GM10266 (cell line): ENCODE data around the gene PLXND1.
"Not testable (repeated sequence)": the region's sequence is repeated elsewhere in the genome, so short reads cannot be mapped to it uniquely, and the experiment has no call there.

Source experiments
- DNase-seq: peaks from one replicate; pipeline ENCODE4 v3.0.0; 2012; ENCODE audit errors: extremely low spot score
- TF ChIP-seq, protein P1 (sequence below): IDR thresholded peaks from 2 replicates; pipeline ENCODE4 v1.5.1; 2012; ENCODE audit warnings: mild to moderate bottlenecking, low read depth; ENCODE audit not compliant: control insufficient read depth, insufficient read depth; ENCODE audit errors: missing control alignments

Gene PLXND1

DNA sequence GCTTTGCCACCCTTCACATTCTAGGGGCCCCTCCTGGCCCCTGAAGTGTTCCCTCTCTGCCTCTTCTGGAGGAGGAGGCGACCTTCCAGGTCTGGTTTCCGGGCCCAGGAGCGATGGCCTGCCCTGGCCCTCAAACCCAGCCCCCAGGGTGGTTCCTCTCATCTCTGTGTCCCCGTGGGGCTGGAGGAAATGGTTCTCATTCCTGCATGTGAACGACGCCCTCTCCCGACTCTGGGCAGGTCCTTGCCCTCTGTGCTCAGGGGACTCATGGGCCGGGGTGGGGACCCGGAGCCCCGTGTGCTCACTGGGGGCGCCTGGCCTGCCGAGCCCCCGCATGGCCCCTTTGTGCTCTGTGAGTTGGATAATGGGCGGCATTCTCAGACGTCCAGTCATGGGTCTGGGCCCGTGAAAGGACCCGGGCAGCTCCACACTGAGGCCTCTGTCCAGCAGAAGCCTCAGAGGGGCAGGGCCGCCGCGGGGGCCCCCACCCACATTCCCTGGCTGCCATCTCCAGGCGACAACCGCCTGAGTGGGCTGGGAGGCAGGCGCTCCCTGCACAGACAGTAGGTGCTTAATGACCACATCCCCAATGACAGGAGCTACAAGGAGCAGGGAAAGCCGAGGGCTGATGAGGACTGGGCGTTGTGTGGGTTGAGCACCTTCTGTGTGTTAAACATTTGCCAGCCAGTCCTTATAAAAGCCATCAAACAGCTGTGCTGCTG lies 5.5 kb upstream of the PLXND1 start:
- DNase-seq: no peak
- TF ChIP-seq, protein P1, sequence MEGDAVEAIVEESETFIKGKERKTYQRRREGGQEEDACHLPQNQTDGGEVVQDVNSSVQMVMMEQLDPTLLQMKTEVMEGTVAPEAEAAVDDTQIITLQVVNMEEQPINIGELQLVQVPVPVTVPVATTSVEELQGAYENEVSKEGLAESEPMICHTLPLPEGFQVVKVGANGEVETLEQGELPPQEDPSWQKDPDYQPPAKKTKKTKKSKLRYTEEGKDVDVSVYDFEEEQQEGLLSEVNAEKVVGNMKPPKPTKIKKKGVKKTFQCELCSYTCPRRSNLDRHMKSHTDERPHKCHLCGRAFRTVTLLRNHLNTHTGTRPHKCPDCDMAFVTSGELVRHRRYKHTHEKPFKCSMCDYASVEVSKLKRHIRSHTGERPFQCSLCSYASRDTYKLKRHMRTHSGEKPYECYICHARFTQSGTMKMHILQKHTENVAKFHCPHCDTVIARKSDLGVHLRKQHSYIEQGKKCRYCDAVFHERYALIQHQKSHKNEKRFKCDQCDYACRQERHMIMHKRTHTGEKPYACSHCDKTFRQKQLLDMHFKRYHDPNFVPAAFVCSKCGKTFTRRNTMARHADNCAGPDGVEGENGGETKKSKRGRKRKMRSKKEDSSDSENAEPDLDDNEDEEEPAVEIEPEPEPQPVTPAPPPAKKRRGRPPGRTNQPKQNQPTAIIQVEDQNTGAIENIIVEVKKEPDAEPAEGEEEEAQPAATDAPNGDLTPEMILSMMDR: no peak

DNA sequence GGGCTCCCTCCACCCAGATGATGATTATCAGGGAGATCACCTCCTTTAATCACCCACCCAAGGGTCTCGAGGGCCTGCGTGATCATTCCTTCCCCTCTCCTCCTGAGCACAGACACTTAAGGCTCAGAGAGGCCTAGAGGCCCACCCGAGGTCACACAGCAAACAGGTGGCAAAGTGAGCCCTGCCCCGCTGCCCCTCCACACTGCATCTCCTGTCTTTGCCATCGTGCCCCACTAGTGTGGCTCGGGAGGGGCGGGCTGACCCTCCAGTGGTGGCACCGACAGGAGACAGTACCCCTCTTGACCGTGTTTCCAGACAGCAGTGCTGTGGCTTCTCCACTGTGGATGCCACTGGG lies 4.9 kb upstream of the PLXND1 start:
- no peak for DNase-seq
- TF ChIP-seq, protein P1: no peak

DNA sequence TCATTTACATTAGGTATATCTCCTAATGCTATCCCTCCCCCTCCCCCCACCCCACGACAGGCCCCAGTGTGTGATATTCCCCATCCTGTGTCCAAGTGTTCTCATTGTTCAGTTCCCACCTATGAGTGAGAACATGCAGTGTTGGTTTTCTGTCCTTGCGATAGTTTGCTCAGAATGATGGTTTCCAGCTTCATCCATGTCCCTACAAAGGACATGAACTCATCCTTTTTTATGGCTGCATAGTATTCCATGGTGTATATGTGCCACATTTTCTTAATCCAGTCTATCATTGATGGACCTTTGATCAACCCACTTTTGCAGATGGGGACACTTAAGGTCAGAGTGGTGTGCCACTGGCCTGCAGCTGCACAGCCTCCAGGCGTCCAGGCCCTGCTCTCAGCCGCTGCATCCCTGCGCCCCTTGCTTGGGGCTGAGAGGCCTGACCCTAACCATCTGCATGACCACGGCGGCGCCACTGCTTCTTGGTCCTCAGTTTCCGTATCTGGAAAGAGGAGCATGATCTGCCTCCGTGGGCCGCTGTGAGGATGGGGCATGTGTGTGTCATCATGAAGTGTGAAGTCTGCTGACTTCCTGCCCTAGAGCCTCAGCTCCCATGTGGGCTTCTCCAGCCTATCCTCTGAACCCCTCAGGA lies 4.4 kb upstream of the PLXND1 start:
- not testable (repeated sequence) for DNase-seq

DNA sequence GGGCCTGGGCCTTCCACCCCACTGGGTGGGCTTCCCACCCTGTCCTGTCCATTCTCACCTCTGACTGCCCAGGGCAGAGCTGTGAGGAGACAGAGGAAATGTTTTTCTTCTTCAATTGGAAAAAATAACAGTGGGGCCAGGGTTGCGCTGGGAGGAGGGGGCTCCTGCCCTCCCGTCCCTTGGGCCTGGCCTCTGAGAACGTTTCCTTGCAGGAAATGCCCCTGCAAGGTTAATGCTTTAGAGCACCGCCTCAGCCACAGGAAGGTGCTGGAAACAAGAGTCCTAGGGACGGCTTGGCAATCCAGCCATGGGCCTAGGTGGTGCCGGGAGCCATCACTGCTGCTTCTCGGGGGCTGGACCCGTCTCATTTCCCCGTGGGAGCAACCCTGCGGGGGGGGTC lies 3.8 kb upstream of the PLXND1 start:
- no peak for DNase-seq
- TF ChIP-seq, protein P1: no peak

DNA sequence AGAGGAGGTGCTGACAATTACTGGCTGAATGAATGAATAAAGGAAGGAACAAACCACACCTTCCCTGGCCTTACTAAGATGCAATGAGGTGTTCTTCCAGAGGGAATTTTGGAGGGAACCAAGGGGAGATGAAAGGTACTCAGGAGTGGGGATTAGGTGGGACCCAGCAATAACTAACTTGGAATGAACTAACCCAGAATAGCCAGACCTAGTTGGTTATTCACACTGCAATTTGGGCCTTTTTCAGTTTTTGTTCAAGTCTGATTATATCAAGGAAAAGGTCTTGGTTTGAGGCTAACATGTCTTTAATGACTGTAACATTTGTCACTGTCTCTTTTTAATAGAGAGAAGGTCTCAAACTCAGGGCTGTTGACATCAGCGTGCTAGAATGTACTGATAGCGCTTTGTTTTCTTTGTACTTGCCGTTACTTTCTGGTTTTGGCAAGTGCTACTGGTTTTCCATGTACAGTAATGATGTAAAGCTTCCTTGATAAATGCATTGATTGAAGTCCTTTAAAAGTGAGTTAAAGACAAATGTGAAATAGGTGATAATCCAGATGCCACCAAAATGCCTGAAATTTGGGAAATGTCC lies 3.2 kb upstream of the PLXND1 start:
- TF ChIP-seq, protein P1: no peak
- DNase-seq: no peak

DNA sequence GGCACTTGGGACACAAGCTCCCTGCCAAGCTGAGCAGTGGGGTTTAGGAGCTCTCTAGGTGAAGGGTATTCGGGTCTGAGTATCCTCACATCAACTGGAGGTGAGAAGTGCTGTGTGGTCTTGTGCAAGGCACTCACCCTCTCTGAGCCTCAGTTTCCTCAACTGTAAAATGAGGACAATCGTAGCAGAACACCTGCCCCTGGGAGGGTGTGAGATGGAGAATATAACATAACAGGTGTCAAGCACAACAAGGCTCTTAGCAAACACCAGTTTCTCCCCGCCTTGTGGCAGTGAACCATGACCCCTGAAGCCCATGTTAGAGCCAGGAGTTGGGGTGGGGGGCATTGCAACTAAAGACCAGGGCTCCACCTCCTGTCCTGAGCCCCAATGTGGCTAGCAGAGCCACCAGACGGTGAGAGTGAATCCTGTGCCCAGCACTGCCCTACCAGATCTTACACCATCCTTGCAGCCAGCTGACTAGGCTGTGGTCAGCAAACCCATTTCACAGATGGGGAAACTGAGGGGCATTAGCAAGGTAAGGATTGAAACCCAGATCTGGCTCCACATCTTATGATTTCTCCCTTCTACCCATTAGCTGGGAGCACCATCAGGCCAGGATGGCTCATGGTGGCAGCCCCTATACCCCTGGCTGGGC lies 2.6 kb upstream of the PLXND1 start:
- DNase-seq: no peak
- TF ChIP-seq, protein P1: no peak

DNA sequence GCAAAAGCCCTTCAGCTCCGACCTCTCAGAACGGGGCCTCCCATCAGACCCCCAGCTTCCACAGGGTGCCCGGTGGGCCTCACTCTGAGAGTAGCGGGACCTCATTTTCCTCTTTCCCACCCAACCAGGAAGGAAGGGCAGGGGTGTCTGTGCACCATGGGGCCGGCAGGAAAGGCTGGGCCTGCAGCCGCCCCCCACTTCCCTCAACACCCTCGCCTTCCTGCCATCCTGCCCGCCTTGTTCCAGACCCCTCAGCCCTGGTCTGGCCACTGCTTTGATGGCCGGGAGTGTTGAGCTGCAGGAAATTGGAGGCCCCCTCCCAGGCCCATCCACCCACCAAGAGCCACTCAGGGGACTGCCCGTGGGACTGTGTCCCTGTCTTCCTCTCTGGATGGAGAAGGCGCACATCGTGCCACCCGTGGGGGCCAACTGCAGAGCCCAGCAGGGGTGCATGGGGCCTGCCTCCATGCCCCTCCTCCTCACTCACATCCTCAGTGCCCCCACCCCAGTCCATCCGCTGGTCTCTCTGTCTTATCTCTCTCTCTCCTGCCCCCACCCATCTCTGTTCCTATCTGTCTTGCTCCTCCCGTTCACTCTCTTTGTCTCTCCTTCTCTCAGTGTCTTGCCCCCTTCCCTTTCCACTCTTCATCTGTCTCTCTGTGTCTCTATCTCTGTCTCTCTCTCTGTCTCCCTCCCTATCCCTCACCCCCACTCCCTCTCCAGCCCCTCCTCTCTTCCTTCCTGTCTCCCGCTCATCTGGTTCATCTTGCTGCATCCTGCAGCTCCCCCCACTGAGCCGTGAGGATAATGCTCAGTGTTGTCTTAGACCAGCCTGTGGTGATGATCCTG lies 1.8 kb upstream of the PLXND1 start:
- TF ChIP-seq, protein P1: peak; percentile 28

More for the DNA sequence above, 1.8 kb upstream of the PLXND1 start:
- DNase-seq: no peak
